Measurements from ENCODE around the gene TXNRD1. TPM values are rescaled to one million over a fixed set of nuclear protein-coding genes. Genes with fewer than 3 reads are reported as not detected.

The TXNRD1 gene
- total RNA-seq, 1 experiment from 2014 or later, result 327 TPM

GRCh38 chr12:104360157-104360556, 144.6 kb downstream of the TXNRD1 start:
- DNase-seq (ENCODE audit: low read depth, low spot score) (no peak), ATAC-seq (no peak)
- intact Hi-C loops (cut with micrococcal nuclease), result loop anchor here (10.0 kb wide), 1 partner anchor 305 kb away; the partner anchor contains the start of gene GLT8D2
- no peaks in the 10 kb centered on the region for H3K4me1 ChIP-seq (ENCODE audit: control insufficient read depth in 1 of 2, insufficient read depth in 2 of 2, low read length in 2 of 2)
- no TSS peak for BruUV-seq (replicated peaks)
- POLR2A ChIA-PET, result no interaction called here
- no peaks in the 10 kb centered on the region for H3K9me2 ChIP-seq (ENCODE audit: insufficient read depth)
- H3K4me3 ChIP-seq (replicated peaks in 1 of 2; ENCODE audit: low read depth in 1 of 2, low read length in 2 of 2), result no peak overlapping the region
- no peak for TF ChIP-seq ZNF274 (IDR thresholded peaks at IDR 0.05; ENCODE audit: low read depth, low read length)
- no peak for TF ChIP-seq JUND (IDR thresholded peaks at IDR 0.05)
- TF ChIP-seq ATF3 (IDR thresholded peaks at IDR 0.05), result no peak
- TF ChIP-seq FOSL1 (IDR thresholded peaks at IDR 0.05; ENCODE audit: low read depth), result no peak
- TF ChIP-seq ELF1 (IDR thresholded peaks at IDR 0.05; ENCODE audit: borderline replicate concordance, low read depth), result no peak
- TF ChIP-seq POLR2A (IDR thresholded peaks at IDR 0.05; ENCODE audit: borderline replicate concordance, extremely low read depth, insufficient read depth, insufficient read length), result no peak
- TF ChIP-seq CTCF (IDR thresholded peaks at IDR 0.05 in 2 of 3, conservative IDR thresholded peaks at IDR 0.05 in 1 of 3; ENCODE audit: borderline replicate concordance in 1 of 3, insufficient read depth in 1 of 3, low read depth in 2 of 3, low read length in 2 of 3), result no peak
- TF ChIP-seq POLR2AphosphoS5 (IDR thresholded peaks at IDR 0.05; ENCODE audit: low read depth, low read length), result no peak
- no peak for TF ChIP-seq CBX3 (IDR thresholded peaks at IDR 0.05; ENCODE audit: low read depth)
- TF ChIP-seq RAD21 (IDR thresholded peaks at IDR 0.05; ENCODE audit: low read depth), result no peak
- no peak for TF ChIP-seq SIN3A (IDR thresholded peaks at IDR 0.05; ENCODE audit: low read depth)
- no peak for TF ChIP-seq CEBPB (IDR thresholded peaks at IDR 0.05; ENCODE audit: low read depth)
- TF ChIP-seq EZH2 (IDR thresholded peaks at IDR 0.05), result no peak
- TF ChIP-seq REST (IDR thresholded peaks at IDR 0.05; ENCODE audit: low read depth), result no peak
- no peak for TF ChIP-seq SRF (IDR thresholded peaks at IDR 0.05; ENCODE audit: low read depth)
- TF ChIP-seq SP1 (IDR thresholded peaks at IDR 0.05; ENCODE audit: low read depth), result no peak
- TF ChIP-seq EGR1 (IDR thresholded peaks at IDR 0.05; ENCODE audit: low read depth), result no peak
- no peak for TF ChIP-seq ZFX (IDR thresholded peaks at IDR 0.05)
- no peak for TF ChIP-seq ZBTB33 (IDR thresholded peaks at IDR 0.05; ENCODE audit: extremely low read depth, insufficient replicate concordance, low read length)
- H3K9ac ChIP-seq (ENCODE audit: low read length), result no peak overlapping the region
- H2AFZ ChIP-seq (ENCODE audit: low read depth, low read length, poor library complexity, severe bottlenecking), result no peak overlapping the region
- no peaks in the 10 kb centered on the region for H3K27me3 ChIP-seq (ENCODE audit: insufficient read depth, low read length)
- H3K4me2 ChIP-seq (ENCODE audit: low read length), result no peak overlapping the region
- H3K79me2 ChIP-seq (ENCODE audit: insufficient read depth, low read length), result no peaks in the 10 kb centered on the region
- no peak overlapping the region for H3K27ac ChIP-seq (ENCODE audit: low read depth, low read length)
- no peaks in the 10 kb centered on the region for H3K9me3 ChIP-seq (ENCODE audit: control insufficient read depth in 1 of 2, insufficient read depth in 1 of 2, low read depth in 1 of 2, low read length in 2 of 2)
- CTCF ChIA-PET, result interaction anchor here (0.5 kb wide), 1 partner anchor 69 kb away, joined by 3 read pairs; no protein-coding TSS in a partner anchor
- no peaks in the 10 kb centered on the region for H4K20me1 ChIP-seq (ENCODE audit: insufficient read depth)
- RAD21 ChIA-PET (ENCODE audit: low non-redundant PET in 1 of 2, low total read pairs in 2 of 2, uncharacterized antibody in 2 of 2, unreplicated experiment in 2 of 2), result no interaction called here
- peaks cover 0 to under 1% of the 10 kb centered on the region in 2 experiments; a peak in 1 of 4 replicates for H3K36me3 ChIP-seq (ENCODE audit: control insufficient read depth in 1 of 2, insufficient read depth in 2 of 2, low read length in 2 of 2)
